T-helper 22 cell (primary cell): ENCODE data around the gene DDI2.

Experiments used
- DNase-seq: peaks from one replicate; pipeline ENCODE4 v3.0.0-alpha.2; 2020; ENCODE audit warnings: low read depth

DDI2 gene

GRCh38 chr1:15605398-15606383 is 11.6 kb upstream of the DDI2 start:
- DNase-seq = no peak

- no peak for DNase-seq
These were observed 7.6 kb upstream of the DDI2 start for GRCh38 chr1:15609631-15610030.

GRCh38 chr1:15610167-15610566 is 7.1 kb upstream of the DDI2 start:
- no peak for DNase-seq

GRCh38 chr1:15616373-15617172 is 685 bp upstream of the DDI2 start:
- no peak for DNase-seq

DNA sequence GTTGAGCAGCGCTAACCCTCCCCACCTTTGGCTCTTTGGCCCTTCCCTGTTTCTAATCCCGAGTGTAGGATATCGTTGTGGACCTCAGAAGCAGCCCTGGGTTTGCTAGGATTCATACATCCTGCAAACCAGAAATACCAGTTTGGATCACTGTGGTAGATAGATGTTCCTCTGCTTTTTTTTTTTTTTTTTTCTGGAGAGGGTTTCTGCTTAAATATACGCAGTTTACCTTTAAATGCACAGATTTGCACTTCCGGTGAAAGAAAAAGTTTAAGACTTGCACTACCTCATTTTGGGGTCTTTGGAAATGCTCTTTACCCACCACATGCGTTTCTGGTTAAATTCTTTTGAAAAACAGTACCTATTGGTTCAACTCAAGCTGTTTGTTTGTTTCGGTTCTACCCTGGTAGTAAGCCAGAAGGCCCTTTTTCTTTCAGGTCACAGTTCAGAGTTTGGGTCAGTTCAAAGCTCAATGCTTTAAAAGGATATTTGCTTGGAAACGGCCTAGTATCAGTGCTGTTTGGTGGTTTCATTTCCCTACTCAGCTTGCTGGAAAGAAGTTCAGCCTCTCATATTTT is 908 bp downstream of the DDI2 start:
- no peak for DNase-seq

- DNase-seq = no peak
These were observed 1.6 kb downstream of the DDI2 start for GRCh38 chr1:15618655-15619525.

DNA sequence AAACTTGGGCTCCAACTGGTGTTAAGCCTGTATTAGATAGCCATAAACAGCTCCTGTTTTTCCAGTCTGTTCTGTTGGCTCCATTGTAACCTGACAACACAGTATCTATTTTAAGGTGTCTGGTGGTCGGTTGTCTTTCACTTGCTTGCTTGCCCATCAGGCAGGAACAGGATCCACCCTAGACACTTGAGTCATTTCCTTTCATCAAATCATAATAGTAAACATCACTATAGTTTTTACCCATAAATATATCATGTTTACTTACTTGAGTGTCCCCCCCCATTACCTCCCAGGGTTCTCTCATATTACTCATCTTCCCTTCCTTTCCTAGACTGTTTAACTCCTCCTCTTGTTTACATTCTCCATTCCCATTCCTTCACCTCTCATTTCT is 2.9 kb downstream of the DDI2 start:
- no peak for DNase-seq

GRCh38 chr1:15620902-15621682 is 3.8 kb downstream of the DDI2 start:
- no peak for DNase-seq

GRCh38 chr1:15621975-15622374 is 4.7 kb downstream of the DDI2 start:
- DNase-seq = no peak

GRCh38 chr1:15622712-15623373 is 5.6 kb downstream of the DDI2 start:
- DNase-seq = no peak

DNA sequence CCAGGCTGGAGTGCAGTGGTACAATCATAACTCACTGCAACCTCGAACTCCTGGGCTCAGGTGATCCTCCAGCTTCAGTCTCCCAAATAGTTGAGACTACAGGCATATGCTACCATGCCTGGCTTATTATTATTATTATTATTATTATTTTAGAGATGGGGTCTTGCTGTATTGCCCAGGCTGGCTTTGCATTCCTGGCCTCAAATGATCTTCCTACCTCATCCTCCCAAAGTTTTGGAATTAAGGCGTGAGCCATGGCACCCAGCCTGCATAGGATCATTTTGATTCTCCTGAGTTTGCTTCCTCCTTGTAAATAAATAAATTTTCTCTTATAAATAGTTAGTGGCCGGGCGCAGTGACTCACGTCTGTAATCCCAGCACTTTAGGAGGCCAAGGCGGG is 6.2 kb downstream of the DDI2 start:
- DNase-seq = no peak

DNA sequence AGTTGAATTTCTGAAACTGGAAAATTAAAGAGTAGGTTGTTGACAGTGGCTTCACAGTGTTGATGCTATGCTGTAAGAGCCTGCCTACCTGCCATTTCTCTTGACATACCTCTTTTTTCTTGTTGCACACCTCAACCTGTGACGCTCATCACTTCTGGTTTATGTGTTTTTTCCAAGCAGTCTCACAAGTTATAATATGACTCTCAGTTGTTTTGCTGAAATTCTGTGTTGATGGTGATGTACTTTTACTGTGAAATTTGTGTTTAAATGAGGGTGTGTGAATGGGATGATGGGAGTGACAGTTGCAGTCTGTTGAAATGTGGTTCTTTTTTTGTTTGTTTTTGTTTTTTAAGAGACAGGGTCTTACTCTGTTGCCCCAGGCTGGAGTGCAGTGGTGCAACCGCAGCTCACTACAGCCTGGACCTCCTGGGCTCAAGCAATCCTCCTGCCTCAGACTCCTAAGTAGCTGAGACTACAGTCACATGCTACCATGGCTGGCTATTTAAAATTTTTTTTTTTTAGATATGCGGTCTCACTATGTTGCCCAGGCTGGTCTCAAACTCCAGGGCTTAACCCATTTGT is 7.0 kb downstream of the DDI2 start:
- no peak for DNase-seq

DNA sequence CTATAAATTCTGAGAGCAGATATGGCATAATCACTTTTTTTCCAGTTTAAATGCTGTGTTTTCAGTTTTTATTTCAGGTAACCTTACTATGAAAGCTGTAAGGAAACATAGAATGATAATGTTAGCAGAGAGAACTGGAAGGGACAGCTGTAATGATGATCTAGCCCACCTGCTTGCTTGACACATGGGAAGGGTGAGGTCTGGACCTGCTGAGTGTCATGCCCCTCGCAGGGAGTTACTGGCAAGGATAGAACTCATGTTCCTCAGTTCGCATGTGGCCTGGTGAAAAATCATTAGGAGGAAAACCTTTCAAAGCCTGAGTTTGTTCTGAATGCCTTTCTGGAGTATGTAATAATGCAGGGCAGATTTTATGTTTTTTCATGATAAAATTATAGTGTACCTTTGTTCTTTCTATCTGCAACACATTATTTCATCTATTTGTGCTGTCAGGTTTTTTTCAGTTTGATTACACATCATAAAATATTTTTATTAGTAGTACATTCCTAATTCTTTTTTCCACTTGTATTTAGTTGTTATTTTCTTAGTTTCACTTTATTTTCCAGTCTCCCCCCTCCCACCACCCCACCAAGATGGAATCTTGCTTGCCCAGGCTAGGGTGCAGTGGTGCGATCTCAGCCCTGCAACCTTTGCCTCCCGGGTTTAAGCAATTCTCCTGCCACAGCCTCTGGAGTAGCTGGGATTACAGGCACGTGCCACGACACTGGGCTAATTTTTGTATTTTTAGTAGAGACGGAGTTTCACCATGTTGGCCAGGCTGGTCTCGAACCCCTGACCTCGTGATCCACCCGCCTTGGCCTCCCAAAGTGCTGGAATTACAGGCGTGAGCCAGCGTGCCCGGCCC is 8.0 kb downstream of the DDI2 start:
- no peak for DNase-seq

- no peak for DNase-seq
These were observed 9.2 kb downstream of the DDI2 start for GRCh38 chr1:15626269-15626950.

- no peak for DNase-seq
These were observed 10.2 kb downstream of the DDI2 start for GRCh38 chr1:15627343-15627988.

GRCh38 chr1:15628003-15628402 is 10.7 kb downstream of the DDI2 start:
- DNase-seq = no peak

DNA sequence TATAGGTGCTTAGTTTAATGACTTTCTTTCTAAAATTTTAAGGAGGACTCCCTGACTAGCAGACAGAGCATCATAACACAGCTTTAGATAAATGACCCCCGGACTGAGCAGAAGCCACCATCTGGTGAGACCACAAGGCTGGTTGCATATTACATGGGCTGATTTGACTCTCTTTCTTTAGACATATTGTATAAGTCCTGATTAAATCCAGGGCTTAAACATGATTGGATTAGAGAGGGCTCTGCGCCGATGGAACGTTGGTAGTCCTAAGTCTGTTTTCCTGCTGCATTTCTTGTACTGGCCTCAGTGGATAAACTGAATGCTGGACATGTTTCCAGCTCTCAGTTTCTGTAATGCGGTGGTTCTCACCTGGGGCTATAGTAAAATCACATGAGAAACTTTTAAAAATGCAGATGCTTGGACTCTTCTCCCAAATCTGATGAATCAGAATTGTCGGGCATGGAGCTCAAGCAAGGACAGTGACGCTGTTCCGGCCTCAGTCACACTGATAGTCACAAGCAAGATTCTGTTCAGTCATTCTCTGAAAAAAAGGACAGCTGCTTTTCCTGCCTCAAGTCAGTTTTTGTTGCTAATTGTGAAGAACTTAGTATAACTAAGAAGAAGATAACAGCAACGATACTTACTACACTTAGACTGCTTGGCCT is 16.6 kb downstream of the DDI2 start:
- DNase-seq = no peak
